GM10266 (cell line): ENCODE data around the gene AK3.
A peak's percentile ranks its signal among the peaks of the same experiment; 100 is the strongest.

Experiments
- DNase-seq: peaks from one replicate; pipeline ENCODE4 v3.0.0; 2012; ENCODE audit errors: extremely low spot score
- TF ChIP-seq, protein P1 (sequence below): IDR thresholded peaks from 2 replicates; pipeline ENCODE4 v1.5.1; 2012; ENCODE audit warnings: mild to moderate bottlenecking, low read depth; ENCODE audit not compliant: control insufficient read depth, insufficient read depth; ENCODE audit errors: missing control alignments

AK3 gene

GRCh38 chr9:4716163-4716562, 24.8 kb downstream of the AK3 start:
- TF ChIP-seq, protein P1, sequence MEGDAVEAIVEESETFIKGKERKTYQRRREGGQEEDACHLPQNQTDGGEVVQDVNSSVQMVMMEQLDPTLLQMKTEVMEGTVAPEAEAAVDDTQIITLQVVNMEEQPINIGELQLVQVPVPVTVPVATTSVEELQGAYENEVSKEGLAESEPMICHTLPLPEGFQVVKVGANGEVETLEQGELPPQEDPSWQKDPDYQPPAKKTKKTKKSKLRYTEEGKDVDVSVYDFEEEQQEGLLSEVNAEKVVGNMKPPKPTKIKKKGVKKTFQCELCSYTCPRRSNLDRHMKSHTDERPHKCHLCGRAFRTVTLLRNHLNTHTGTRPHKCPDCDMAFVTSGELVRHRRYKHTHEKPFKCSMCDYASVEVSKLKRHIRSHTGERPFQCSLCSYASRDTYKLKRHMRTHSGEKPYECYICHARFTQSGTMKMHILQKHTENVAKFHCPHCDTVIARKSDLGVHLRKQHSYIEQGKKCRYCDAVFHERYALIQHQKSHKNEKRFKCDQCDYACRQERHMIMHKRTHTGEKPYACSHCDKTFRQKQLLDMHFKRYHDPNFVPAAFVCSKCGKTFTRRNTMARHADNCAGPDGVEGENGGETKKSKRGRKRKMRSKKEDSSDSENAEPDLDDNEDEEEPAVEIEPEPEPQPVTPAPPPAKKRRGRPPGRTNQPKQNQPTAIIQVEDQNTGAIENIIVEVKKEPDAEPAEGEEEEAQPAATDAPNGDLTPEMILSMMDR, result no peak

GRCh38 chr9:4714266-4715016, 26.6 kb downstream of the AK3 start:
- no peak for DNase-seq

More at GRCh38 chr9:4716163-4716562, 24.8 kb downstream of the AK3 start:
- DNase-seq, result no peak

GRCh38 chr9:4713849-4714248, 27.2 kb downstream of the AK3 start:
- TF ChIP-seq, protein P1, result no peak
- DNase-seq, result peak; percentile 13

More at GRCh38 chr9:4714266-4715016, 26.6 kb downstream of the AK3 start:
- TF ChIP-seq, protein P1, result no peak

- DNase-seq, result no peak
- TF ChIP-seq, protein P1, result no peak
These were observed 31.6 kb downstream of the AK3 start for GRCh38 chr9:4709380-4709779.

- DNase-seq, result no peak
- TF ChIP-seq, protein P1, result no peak
These were observed 33.9 kb downstream of the AK3 start for GRCh38 chr9:4706971-4707622.

GRCh38 chr9:4706021-4706420, 35.0 kb downstream of the AK3 start:
- TF ChIP-seq, protein P1, result no peak
- DNase-seq, result no peak

- TF ChIP-seq, protein P1, result no peak
These were observed 36.9 kb downstream of the AK3 start for GRCh38 chr9:4704129-4704528.

More at GRCh38 chr9:4704129-4704528, 36.9 kb downstream of the AK3 start:
- no peak for DNase-seq
